Measurements from ENCODE around the gene TSPAN5. TPM values are rescaled to one million over a fixed set of nuclear protein-coding genes. Genes with fewer than 3 reads are reported as not detected.
A peak's percentile ranks its signal among the peaks of the same experiment; 100 is the strongest.
"Not testable (repeated sequence)": the region's sequence is repeated elsewhere in the genome, so short reads cannot be mapped to it uniquely, and the experiment has no call there.

The TSPAN5 gene
- total and polyA plus RNA-seq, 7 experiments from 2014 or later, result 3.3 to 31.6 (median 7.8) TPM

DNA sequence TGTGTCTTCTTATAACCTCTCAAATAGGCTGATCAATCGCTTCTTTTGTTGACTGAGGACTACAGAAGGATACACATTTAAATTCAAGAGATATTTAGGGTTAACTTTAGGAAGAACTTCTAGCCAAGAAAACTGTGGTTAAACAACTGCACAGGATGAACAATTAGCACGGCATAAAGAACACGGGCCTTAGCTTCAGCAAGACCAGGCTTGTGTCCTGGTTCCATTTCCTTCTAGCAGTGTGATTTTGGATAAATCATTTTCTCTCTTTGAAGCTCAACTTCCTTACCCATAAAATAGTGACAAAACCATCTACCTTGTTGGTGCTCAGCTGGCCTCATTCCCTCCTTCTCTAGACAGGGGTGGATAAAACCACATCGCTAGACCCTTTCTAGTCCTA, 117.6 kb downstream of the TSPAN5 start:
- ATAC-seq (no peak), DNase-seq (no peak)
- no peaks in the 10 kb centered on the region for H3K27me3 Mint-ChIP-seq
- H3K4me3 Mint-ChIP-seq, result no peak overlapping the region
- no peak overlapping the region for H3K27ac Mint-ChIP-seq
- CTCF ChIA-PET, result no interaction called here
- peaks cover 0 to 6% of the 10 kb centered on the region in 2 donors for H3K4me1 ChIP-seq (ENCODE audit: control insufficient read depth in 2 of 2, insufficient read depth in 2 of 2, low read length in 2 of 2)
- H3K4me1 Mint-ChIP-seq, result peaks cover 10 to 21% (median 16%) of the 10 kb centered on the region in 7 donors
- peaks cover 0 to 2% (median 0%) of the 10 kb centered on the region in 11 donors for H3K9me3 Mint-ChIP-seq
- H3K27ac ChIP-seq (ENCODE audit: low read depth, low read length), result no peak overlapping the region
- H3K9me3 ChIP-seq (ENCODE audit: control insufficient read depth in 2 of 3, low read length in 3 of 3), result no peaks in the 10 kb centered on the region
- no peaks in the 10 kb centered on the region for H3K27me3 ChIP-seq (ENCODE audit: control insufficient read depth in 2 of 2, insufficient read depth in 2 of 2, low read length in 2 of 2)
- H3K4me3 ChIP-seq (ENCODE audit: low read length), result no peak overlapping the region
- POLR2A ChIA-PET, result no interaction called here
- intact Hi-C loops (cut with micrococcal nuclease), result no loop called here
- H3K36me3 ChIP-seq (ENCODE audit: control insufficient read depth in 2 of 3, insufficient read depth in 3 of 3, low read length in 3 of 3), result no peaks in the 10 kb centered on the region
- H3K36me3 Mint-ChIP-seq, result peaks cover 0 to 14% (median 4%) of the 10 kb centered on the region in 5 donors

DNA sequence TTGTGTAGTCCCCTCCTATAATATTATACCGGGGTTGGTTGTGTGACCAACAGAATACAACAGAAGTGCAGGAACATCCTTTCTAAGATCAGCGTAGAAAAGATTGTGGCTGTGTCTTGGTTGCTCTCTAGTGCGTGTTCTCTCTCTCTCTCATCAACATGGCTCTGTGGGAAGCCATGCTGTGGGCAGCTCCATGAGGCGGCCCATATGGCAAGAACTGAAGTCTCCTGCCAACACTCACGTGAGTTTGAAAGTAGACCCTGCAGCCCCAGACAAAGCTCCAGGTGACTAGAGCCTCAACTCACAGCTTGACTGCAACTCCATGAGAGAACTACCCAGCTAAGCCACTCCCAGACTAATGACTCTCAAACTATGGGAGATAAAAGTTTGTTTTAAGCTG, 118.7 kb downstream of the TSPAN5 start:
- ATAC-seq, result no peak
- Mint-ChIP-seq H3K36me3 (peaks cover 0 to 18% (median 6%) of the 10 kb centered on the region in 5 donors), H3K4me1 (peaks cover 7 to 14% (median 10%) of the 10 kb centered on the region in 7 donors), H3K27ac (no peak overlapping the region), H3K27me3 (no peaks in the 10 kb centered on the region), H3K9me3 (peaks cover 0 to 5% (median 0%) of the 10 kb centered on the region in 11 donors), H3K4me3 (no peak overlapping the region)
- Histone ChIP-seq H3K27me3 (ENCODE audit: control insufficient read depth in 2 of 2, insufficient read depth in 2 of 2, low read length in 2 of 2) (no peaks in the 10 kb centered on the region), H3K9me3 (ENCODE audit: control insufficient read depth in 2 of 3, low read length in 3 of 3) (no peaks in the 10 kb centered on the region), H3K27ac (ENCODE audit: low read depth, low read length) (no peak overlapping the region), H3K4me1 (ENCODE audit: control insufficient read depth in 2 of 2, insufficient read depth in 2 of 2, low read length in 2 of 2) (peaks cover 0 to 3% of the 10 kb centered on the region in 2 donors), H3K36me3 (ENCODE audit: control insufficient read depth in 2 of 3, insufficient read depth in 3 of 3, low read length in 3 of 3) (no peaks in the 10 kb centered on the region), H3K4me3 (ENCODE audit: low read length) (no peak overlapping the region)
- CTCF ChIA-PET, result interaction anchor here (0.6 to 0.7 kb wide), 2 partner anchors 72 to 78 kb away, joined by 3 to 5 read pairs; no protein-coding TSS in a partner anchor
- POLR2A ChIA-PET, result no interaction called here
- DNase-seq, result no peak
- intact Hi-C loops (cut with micrococcal nuclease), result no loop called here

DNA sequence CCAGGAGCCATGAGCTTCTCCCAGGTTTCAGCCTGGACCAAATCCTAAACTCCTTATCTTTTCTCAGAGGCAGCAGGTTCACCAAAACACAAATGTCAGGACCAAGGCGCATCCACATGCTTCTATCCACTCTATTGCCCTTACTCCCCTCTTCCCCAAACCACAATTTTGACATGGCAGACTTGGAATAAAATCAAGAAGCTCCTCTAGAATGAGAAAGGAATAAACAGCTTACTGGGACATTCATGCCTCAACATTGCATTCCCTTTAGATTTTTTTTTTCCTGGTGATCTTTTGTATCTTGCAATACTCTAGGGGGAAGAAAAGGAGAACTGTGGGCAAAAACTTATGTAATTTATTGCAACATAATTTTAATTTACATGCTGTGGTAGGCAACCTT, 119.1 kb downstream of the TSPAN5 start:
- Mint-ChIP-seq H3K4me3 (no peak overlapping the region), H3K27ac (no peak overlapping the region), H3K4me1 (peaks cover 2 to 14% (median 6%) of the 10 kb centered on the region in 7 donors), H3K27me3 (no peaks in the 10 kb centered on the region), H3K36me3 (peaks cover 0 to 18% (median 6%) of the 10 kb centered on the region in 5 donors), H3K9me3 (peaks cover 0 to 5% (median 0%) of the 10 kb centered on the region in 11 donors)
- DNase-seq (no peak), ATAC-seq (no peak)
- ChIA-PET POLR2A (no interaction called here), CTCF (no interaction called here)
- no peaks in the 10 kb centered on the region for H3K27me3 ChIP-seq (ENCODE audit: control insufficient read depth in 2 of 2, insufficient read depth in 2 of 2, low read length in 2 of 2)
- H3K9me3 ChIP-seq (ENCODE audit: control insufficient read depth in 2 of 3, low read length in 3 of 3), result no peaks in the 10 kb centered on the region
- no peaks in the 10 kb centered on the region for H3K4me1 ChIP-seq (ENCODE audit: control insufficient read depth in 2 of 2, insufficient read depth in 2 of 2, low read length in 2 of 2)
- H3K36me3 ChIP-seq (ENCODE audit: control insufficient read depth in 2 of 3, insufficient read depth in 3 of 3, low read length in 3 of 3), result no peaks in the 10 kb centered on the region
- H3K27ac ChIP-seq (ENCODE audit: low read depth, low read length), result no peak overlapping the region
- intact Hi-C loops (cut with micrococcal nuclease), result no loop called here
- H3K4me3 ChIP-seq (ENCODE audit: low read length), result no peak overlapping the region

GRCh38 chr4:98536631-98537030, 121.8 kb downstream of the TSPAN5 start:
- no peaks in the 10 kb centered on the region for H3K4me1 ChIP-seq (ENCODE audit: control insufficient read depth in 2 of 2, insufficient read depth in 2 of 2, low read length in 2 of 2)
- Mint-ChIP-seq H3K36me3 (peaks cover 0 to 32% (median 3%) of the 10 kb centered on the region in 5 donors), H3K4me3 (no peak overlapping the region), H3K27ac (no peak overlapping the region), H3K9me3 (peaks cover 0 to 7% (median 3%) of the 10 kb centered on the region in 11 donors), H3K4me1 (peaks cover 0 to 16% (median 0%) of the 10 kb centered on the region in 7 donors), H3K27me3 (no peaks in the 10 kb centered on the region)
- no peak overlapping the region for H3K4me3 ChIP-seq (ENCODE audit: low read length)
- CTCF ChIA-PET, result no interaction called here
- POLR2A ChIA-PET, result no interaction called here
- ATAC-seq (no peak), DNase-seq (no peak)
- H3K27ac ChIP-seq (ENCODE audit: low read depth, low read length), result no peak overlapping the region
- no peaks in the 10 kb centered on the region for H3K27me3 ChIP-seq (ENCODE audit: control insufficient read depth in 2 of 2, insufficient read depth in 2 of 2, low read length in 2 of 2)
- intact Hi-C loops (cut with micrococcal nuclease), result no loop called here
- H3K9me3 ChIP-seq (ENCODE audit: control insufficient read depth in 2 of 3, low read length in 3 of 3), result no peaks in the 10 kb centered on the region
- no peaks in the 10 kb centered on the region for H3K36me3 ChIP-seq (ENCODE audit: control insufficient read depth in 2 of 3, insufficient read depth in 3 of 3, low read length in 3 of 3)

DNA sequence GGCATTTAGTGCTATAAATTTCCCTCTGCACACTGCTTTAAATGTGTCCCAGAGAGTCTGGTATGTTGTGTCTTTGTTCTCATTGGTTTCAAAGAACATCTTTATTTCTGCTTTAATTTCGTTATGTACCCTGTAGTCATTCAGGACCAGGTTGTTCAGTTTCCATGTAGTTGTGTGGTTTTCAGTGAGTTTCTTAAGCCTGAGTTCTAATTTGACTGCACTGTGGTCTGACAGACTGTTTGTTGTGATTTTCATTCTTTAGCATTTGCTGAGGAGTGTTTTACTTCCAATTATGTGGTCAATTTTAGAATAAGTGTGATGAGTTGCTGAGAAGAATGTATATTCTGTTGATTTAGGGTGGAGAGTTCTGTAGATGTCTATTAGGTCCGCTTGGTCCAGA, 124.3 kb downstream of the TSPAN5 start:
- DNase-seq; H3K27me3 ChIP-seq (ENCODE audit: control insufficient read depth in 2 of 2, insufficient read depth in 2 of 2, low read length in 2 of 2); H3K27ac ChIP-seq (ENCODE audit: low read depth, low read length); H3K9me3 Mint-ChIP-seq; H3K27me3 Mint-ChIP-seq; CTCF ChIA-PET; H3K36me3 ChIP-seq (ENCODE audit: control insufficient read depth in 2 of 3, insufficient read depth in 3 of 3, low read length in 3 of 3); intact Hi-C loops (cut with micrococcal nuclease); ATAC-seq; H3K9me3 ChIP-seq (ENCODE audit: control insufficient read depth in 2 of 3, low read length in 3 of 3); H3K4me3 ChIP-seq (ENCODE audit: low read length); POLR2A ChIA-PET; H3K4me1 ChIP-seq (ENCODE audit: control insufficient read depth in 2 of 2, insufficient read depth in 2 of 2, low read length in 2 of 2); H3K4me3 Mint-ChIP-seq: not testable (repeated sequence)
- H3K4me1 Mint-ChIP-seq, result peaks cover 0 to 27% (median 1%) of the 10 kb centered on the region in 7 donors
- peaks cover 0 to 31% (median 3%) of the 10 kb centered on the region in 5 donors for H3K36me3 Mint-ChIP-seq
- H3K27ac Mint-ChIP-seq, result peak overlapping the region in 1 of 9 donors; percentile 65

DNA sequence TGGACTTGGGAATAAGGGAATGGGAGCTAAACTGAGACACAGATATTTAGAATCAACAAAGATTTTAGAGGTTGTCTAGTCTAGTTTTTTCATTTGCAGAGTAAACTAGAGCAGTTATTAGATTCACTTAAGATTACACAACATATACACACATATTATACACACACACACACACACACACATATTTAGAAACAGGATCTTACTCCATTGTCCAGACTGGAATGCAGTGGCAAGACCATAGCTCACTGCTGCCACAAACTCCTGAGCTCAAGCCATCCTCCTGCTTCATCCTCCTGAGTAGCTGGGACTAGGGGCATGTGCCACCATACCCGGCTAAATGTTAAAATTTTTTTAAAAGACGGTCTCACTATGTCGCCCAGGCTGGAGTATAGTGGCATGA, 127.8 kb downstream of the TSPAN5 start:
- ATAC-seq (no peak), DNase-seq (no peak)
- ChIA-PET POLR2A (no interaction called here), CTCF (no interaction called here)
- H3K4me1 ChIP-seq (ENCODE audit: control insufficient read depth in 2 of 2, insufficient read depth in 2 of 2, low read length in 2 of 2), result no peaks in the 10 kb centered on the region
- peaks cover 0 to 5% (median 2%) of the 10 kb centered on the region in 11 donors for H3K9me3 Mint-ChIP-seq
- no peak overlapping the region for H3K4me3 Mint-ChIP-seq
- peaks cover 0 to 22% (median under 1%) of the 10 kb centered on the region in 5 donors for H3K36me3 Mint-ChIP-seq
- intact Hi-C loops (cut with micrococcal nuclease), result no loop called here
- no peaks in the 10 kb centered on the region for H3K9me3 ChIP-seq (ENCODE audit: control insufficient read depth in 2 of 3, low read length in 3 of 3)
- no peaks in the 10 kb centered on the region for H3K36me3 ChIP-seq (ENCODE audit: control insufficient read depth in 2 of 3, insufficient read depth in 3 of 3, low read length in 3 of 3)
- H3K27ac Mint-ChIP-seq, result peak overlapping the region in 1 of 9 donors; percentile 31
- H3K27me3 ChIP-seq (ENCODE audit: control insufficient read depth in 2 of 2, insufficient read depth in 2 of 2, low read length in 2 of 2), result no peaks in the 10 kb centered on the region
- no peaks in the 10 kb centered on the region for H3K27me3 Mint-ChIP-seq
- no peak overlapping the region for H3K27ac ChIP-seq (ENCODE audit: low read depth, low read length)
- H3K4me1 Mint-ChIP-seq, result peaks cover 5 to 42% (median 10%) of the 10 kb centered on the region in 7 donors
- no peak overlapping the region for H3K4me3 ChIP-seq (ENCODE audit: low read length)

DNA sequence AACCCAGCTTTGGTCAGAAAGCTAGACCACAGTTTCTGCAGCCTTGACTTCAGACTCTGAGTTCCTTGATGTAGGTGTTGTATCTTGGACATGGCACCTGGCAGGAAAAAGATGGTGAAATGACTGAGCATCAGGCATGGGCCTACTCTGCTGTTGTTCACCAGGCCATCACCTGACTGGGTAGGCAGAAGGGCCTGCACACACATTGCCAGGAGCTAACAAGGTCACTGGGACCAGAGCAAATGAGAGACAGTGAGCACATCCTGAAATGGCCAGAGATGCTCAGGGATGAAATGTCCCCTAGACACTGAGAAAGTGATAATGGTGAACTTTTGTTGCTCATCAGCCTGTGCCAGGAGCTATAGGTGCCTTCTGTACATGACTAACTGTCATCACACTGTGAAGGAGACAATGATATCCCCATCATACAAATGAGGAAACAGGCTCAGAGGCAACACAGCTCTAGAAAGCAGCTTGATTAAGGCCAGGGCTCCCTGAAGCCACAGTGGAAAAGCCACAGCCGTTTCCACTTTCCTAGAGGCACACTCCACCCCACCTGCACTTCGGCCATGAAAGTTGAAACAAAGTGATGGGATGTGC, 128.3 kb downstream of the TSPAN5 start:
- Histone ChIP-seq H3K9me3 (ENCODE audit: control insufficient read depth in 2 of 3, low read length in 3 of 3) (no peaks in the 10 kb centered on the region), H3K27ac (ENCODE audit: low read depth, low read length) (no peak overlapping the region), H3K4me1 (ENCODE audit: control insufficient read depth in 2 of 2, insufficient read depth in 2 of 2, low read length in 2 of 2) (no peaks in the 10 kb centered on the region), H3K36me3 (ENCODE audit: control insufficient read depth in 2 of 3, insufficient read depth in 3 of 3, low read length in 3 of 3) (no peaks in the 10 kb centered on the region), H3K4me3 (ENCODE audit: low read length) (no peak overlapping the region), H3K27me3 (ENCODE audit: control insufficient read depth in 2 of 2, insufficient read depth in 2 of 2, low read length in 2 of 2) (no peaks in the 10 kb centered on the region)
- H3K27ac Mint-ChIP-seq, result peak overlapping the region in 1 of 9 donors; percentile 13
- ChIA-PET CTCF (no interaction called here), POLR2A (no interaction called here)
- peaks cover 0 to 19% (median 0%) of the 10 kb centered on the region in 5 donors for H3K36me3 Mint-ChIP-seq
- no peak for DNase-seq
- H3K9me3 Mint-ChIP-seq, result peaks cover 0 to 5% (median 1%) of the 10 kb centered on the region in 11 donors
- intact Hi-C loops (cut with micrococcal nuclease), result no loop called here
- H3K27me3 Mint-ChIP-seq, result no peaks in the 10 kb centered on the region
- H3K4me3 Mint-ChIP-seq, result no peak overlapping the region
- ATAC-seq, result no peak
- peaks cover 5 to 44% (median 10%) of the 10 kb centered on the region in 7 donors for H3K4me1 Mint-ChIP-seq
